Spleen (tissue), 11 donors: ENCODE measurements around the gene SETBP1. TPM values are rescaled to one million over a fixed set of nuclear protein-coding genes. Genes with fewer than 3 reads are reported as not detected.

Experiments
- DNase-seq: peaks from one replicate; pipeline ENCODE4 v3.0.0-alpha.2; 2020
- H3K27ac ChIP-seq, 8 donors: fragments of 200-600 bp; sonication (generic) in 7 of 8; 1 replicate in 4 of 8; 2 replicates in 4 of 8; pipeline versions ENCODE4 v1.5.0 to v1.8.0; 2016 to 2021; ENCODE audit warnings: inconsistent platforms in 4 of 8, mild to moderate bottlenecking in 4 of 8, moderate library complexity in 1 of 8
- H3K27me3 ChIP-seq, 7 donors: fragments of 200-600 bp; sonication (generic) in 6 of 7; replicated peaks in 1 of 7; 1 replicate in 4 of 7; 2 replicates in 3 of 7; pipeline versions ENCODE4 v1.5.0 to v1.8.0; 2016 to 2021; ENCODE audit warnings: inconsistent platforms in 3 of 7, mild to moderate bottlenecking in 1 of 7
- H3K36me3 ChIP-seq, 6 donors: fragments of 200-600 bp; sonication (generic) in 5 of 6; 1 replicate in 4 of 6; 2 replicates in 2 of 6; pipeline versions ENCODE4 v1.5.0 to v1.8.0; 2016 to 2021; ENCODE audit warnings: inconsistent platforms in 2 of 6
- H3K4me1 ChIP-seq, 6 donors: fragments of 200-600 bp; sonication (generic) in 5 of 6; 1 replicate in 3 of 6; 2 replicates in 3 of 6; pipeline versions ENCODE4 v1.5.0 to v1.8.0; 2016 to 2021; ENCODE audit warnings: inconsistent platforms in 3 of 6
- H3K4me3 ChIP-seq, 8 donors: fragments of 200-600 bp; sonication (generic) in 7 of 8; 1 replicate in 4 of 8; 2 replicates in 4 of 8; pipeline versions ENCODE4 v1.5.0 to v1.8.0; 2016 to 2021; ENCODE audit warnings: inconsistent platforms in 4 of 8, mild to moderate bottlenecking in 4 of 8, moderate library complexity in 2 of 8
- H3K9me3 ChIP-seq, 8 donors: fragments of 200-600 bp; sonication (generic) in 7 of 8; 1 replicate in 4 of 8; 2 replicates in 4 of 8; pipeline versions ENCODE4 v1.5.0 to v1.8.0; 2016 to 2021; ENCODE audit warnings: inconsistent platforms in 4 of 8
- POLR2A ChIP-seq, 3 donors: fragments of 450-650 bp; IDR thresholded peaks; one replicate each; pipeline ENCODE4 v1.5.1; 2017; ENCODE audit warnings: antibody characterized with exemption in 3 of 3, mild to moderate bottlenecking in 1 of 3
- POLR2AphosphoS5 ChIP-seq, 3 donors: sonication (generic); formaldehyde crosslinking; IDR thresholded peaks; one replicate each; pipeline ENCODE4 v1.5.1; 2017; ENCODE audit warnings: antibody characterized with exemption in 3 of 3
- WGBS, 5 donors: extraction: QIAGEN DNeasy Blood & Tissue Kit in 3 of 5; methylation state at CpG; one replicate each; pipeline versions ENCODE4 v1.1.5 to v1.1.7; 2013 to 2018; 5-methylcytosine and 5-hydroxymethylcytosine counted together
- intact Hi-C: fragments of 100-400 bp; cut with DNase I; formaldehyde crosslinking; loops from one replicate; pipeline ENCODE4 v1.15.0; 2023; ENCODE audit warnings: low total_unique reads
- polyA plus RNA-seq, 3 donors: library from polyadenylated mRNA; stranded (reverse); fragments of 200-250 nt; gene quantifications; one replicate each; pipeline ENCODE4 v1.2.1, GENCODE V29; 2013
- total RNA-seq, 7 donors: library from RNA; depleted of rRNA in 3 of 7; stranded (reverse); fragments of >200 nt in 3 of 7; fragmentation: NEBNext Ultra II Directional in 4 of 7; extraction: Animal tissue kit (Norgen Biotek cat#: 25700) in 4 of 7; gene quantifications; one replicate each; pipeline versions ENCODE4 v1.1.0 to v1.2.1, GENCODE V29; 2016 to 2021
- TF ChIP-seq, protein P1 (sequence below), 11 experiments: fragments of 200-600 bp in 7 of 11; fragments of 450-650 bp in 4 of 11; sonication (generic) in 4 of 11; IDR thresholded peaks in 8 of 11; conservative IDR thresholded peaks in 3 of 11; 1 replicate in 7 of 11; 2 replicates in 4 of 11; pipeline versions ENCODE4 v1.4.0 to v1.8.0; 2016 to 2021; ENCODE audit warnings: antibody characterized with exemption in 11 of 11, inconsistent platforms in 4 of 11, mild to moderate bottlenecking in 1 of 11
- donor health status: healthy with polysubstance abuse.
- donor health status: DM: no; HTN: no; CAD: no; lungs with moderate emphysema.
- donor health status: DM: no; HTN: no; CAD: no.
- donor health status: Bipolar disorder and iron deficiency.
- donor health status: healthy.
- donor health status: DM: no; HTN: no; CAD: no.
- donor health status: DM: yes; HTN: yes; CAD: no.

The SETBP1 gene
- total and polyA plus RNA-seq, 10 donors: 2.0 to 50.7 (median 33.1) TPM

DNA sequence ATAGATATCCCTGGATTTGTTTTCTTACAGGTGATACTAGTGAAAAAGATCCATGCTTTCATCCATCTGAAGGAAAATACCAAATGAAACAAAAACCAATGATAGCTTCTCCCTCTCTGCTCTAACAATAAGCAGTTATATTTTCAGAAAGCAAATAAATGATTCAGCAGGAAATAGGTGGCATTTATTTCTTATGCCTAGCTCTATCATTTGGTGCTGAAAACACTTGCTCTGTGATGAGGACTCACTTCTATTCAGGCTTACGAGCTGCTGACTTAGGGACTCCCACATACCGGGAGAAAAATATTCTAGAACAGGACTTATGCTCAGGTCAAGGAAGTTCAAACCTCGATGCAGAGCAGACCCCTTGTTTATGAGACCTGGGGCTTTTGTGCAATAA is 142.6 kb downstream of the SETBP1 start:
- Histone ChIP-seq H3K9me3 (no peaks in the 10 kb centered on the region), H3K27me3 (no peaks in the 10 kb centered on the region), H3K4me3 (no peak overlapping the region), H3K27ac (no peak overlapping the region), H3K36me3 (no peaks in the 10 kb centered on the region), H3K4me1 (peaks cover 0 to 56% (median 24%) of the 10 kb centered on the region in 6 donors)
- DNase-seq: no peak
- 39 to 68% (median 51%) methylated on average over 3 of the region's 3 CpGs for WGBS, 5 donors
- no peak for TF ChIP-seq POLR2AphosphoS5 (IDR thresholded peaks at IDR 0.05)
- TF ChIP-seq, protein P1, sequence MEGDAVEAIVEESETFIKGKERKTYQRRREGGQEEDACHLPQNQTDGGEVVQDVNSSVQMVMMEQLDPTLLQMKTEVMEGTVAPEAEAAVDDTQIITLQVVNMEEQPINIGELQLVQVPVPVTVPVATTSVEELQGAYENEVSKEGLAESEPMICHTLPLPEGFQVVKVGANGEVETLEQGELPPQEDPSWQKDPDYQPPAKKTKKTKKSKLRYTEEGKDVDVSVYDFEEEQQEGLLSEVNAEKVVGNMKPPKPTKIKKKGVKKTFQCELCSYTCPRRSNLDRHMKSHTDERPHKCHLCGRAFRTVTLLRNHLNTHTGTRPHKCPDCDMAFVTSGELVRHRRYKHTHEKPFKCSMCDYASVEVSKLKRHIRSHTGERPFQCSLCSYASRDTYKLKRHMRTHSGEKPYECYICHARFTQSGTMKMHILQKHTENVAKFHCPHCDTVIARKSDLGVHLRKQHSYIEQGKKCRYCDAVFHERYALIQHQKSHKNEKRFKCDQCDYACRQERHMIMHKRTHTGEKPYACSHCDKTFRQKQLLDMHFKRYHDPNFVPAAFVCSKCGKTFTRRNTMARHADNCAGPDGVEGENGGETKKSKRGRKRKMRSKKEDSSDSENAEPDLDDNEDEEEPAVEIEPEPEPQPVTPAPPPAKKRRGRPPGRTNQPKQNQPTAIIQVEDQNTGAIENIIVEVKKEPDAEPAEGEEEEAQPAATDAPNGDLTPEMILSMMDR (IDR thresholded peaks at IDR 0.05 in 8 of 11, conservative IDR thresholded peaks at IDR 0.05 in 3 of 11): no peak
- no peak for TF ChIP-seq POLR2A (IDR thresholded peaks at IDR 0.05)
- intact Hi-C loops: no loop called here

DNA sequence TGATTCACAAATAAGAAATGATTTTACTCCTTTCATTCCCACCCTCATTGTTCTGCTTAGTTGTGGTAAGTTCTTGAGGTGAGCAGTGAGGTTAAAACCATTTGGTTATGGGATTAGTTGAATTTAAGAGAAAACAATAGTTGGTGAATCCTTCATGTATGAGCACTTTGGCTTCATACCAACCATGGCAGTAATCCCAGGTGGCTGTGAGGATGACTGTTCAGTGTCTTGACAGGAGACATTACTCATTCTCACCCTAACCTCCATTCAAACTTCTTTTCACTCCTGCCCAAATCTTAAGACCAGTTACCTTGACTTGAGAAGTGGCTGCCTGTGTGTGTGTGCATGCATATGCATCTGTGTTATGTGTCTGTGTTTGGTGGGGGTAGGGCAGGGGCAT is 143.1 kb downstream of the SETBP1 start:
- H3K36me3 ChIP-seq: no peaks in the 10 kb centered on the region
- H3K27ac ChIP-seq: no peak overlapping the region
- H3K9me3 ChIP-seq: no peaks in the 10 kb centered on the region
- no peak for DNase-seq
- H3K4me3 ChIP-seq: no peak overlapping the region
- H3K4me1 ChIP-seq: peaks cover 0 to 51% (median 20%) of the 10 kb centered on the region in 6 donors
- intact Hi-C loops: no loop called here
- H3K27me3 ChIP-seq: no peaks in the 10 kb centered on the region
- TF ChIP-seq POLR2A (IDR thresholded peaks at IDR 0.05) (no peak), POLR2AphosphoS5 (IDR thresholded peaks at IDR 0.05) (no peak)
- TF ChIP-seq, protein P1 (IDR thresholded peaks at IDR 0.05 in 8 of 11, conservative IDR thresholded peaks at IDR 0.05 in 3 of 11): no peak

DNA sequence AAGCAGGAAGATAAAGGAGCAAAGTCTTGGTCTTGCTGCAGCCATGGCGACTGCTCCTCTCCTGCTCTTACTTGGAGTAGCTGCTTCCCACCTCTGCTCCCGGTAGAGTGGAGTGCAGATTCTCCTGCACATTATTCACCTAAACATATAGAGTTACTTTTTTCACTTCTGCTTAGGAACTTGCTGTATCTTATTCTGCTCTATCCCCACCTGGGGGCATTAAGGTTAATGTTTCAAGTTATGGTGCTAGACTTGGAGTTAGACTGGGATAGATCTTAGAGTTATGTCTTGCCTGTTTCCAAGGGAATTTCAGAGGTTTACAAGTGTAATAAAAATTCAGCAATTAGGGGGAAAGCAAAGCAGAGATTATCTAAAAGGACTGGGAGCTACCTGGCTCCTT is 144.2 kb downstream of the SETBP1 start:
- Histone ChIP-seq H3K27ac (no peak overlapping the region), H3K4me3 (no peak overlapping the region), H3K27me3 (no peaks in the 10 kb centered on the region), H3K9me3 (no peaks in the 10 kb centered on the region), H3K36me3 (no peaks in the 10 kb centered on the region), H3K4me1 (peaks cover 0 to 40% (median 17%) of the 10 kb centered on the region in 6 donors)
- WGBS, 5 donors: 51 to 71% (median 67%) methylated on average over 2 of the region's 2 CpGs
- TF ChIP-seq, protein P1 (IDR thresholded peaks at IDR 0.05 in 8 of 11, conservative IDR thresholded peaks at IDR 0.05 in 3 of 11): peak in 1 of 11 experiments; percentile 6
- no peak for TF ChIP-seq POLR2A (IDR thresholded peaks at IDR 0.05)
- intact Hi-C loops: no loop called here
- DNase-seq: no peak

DNA sequence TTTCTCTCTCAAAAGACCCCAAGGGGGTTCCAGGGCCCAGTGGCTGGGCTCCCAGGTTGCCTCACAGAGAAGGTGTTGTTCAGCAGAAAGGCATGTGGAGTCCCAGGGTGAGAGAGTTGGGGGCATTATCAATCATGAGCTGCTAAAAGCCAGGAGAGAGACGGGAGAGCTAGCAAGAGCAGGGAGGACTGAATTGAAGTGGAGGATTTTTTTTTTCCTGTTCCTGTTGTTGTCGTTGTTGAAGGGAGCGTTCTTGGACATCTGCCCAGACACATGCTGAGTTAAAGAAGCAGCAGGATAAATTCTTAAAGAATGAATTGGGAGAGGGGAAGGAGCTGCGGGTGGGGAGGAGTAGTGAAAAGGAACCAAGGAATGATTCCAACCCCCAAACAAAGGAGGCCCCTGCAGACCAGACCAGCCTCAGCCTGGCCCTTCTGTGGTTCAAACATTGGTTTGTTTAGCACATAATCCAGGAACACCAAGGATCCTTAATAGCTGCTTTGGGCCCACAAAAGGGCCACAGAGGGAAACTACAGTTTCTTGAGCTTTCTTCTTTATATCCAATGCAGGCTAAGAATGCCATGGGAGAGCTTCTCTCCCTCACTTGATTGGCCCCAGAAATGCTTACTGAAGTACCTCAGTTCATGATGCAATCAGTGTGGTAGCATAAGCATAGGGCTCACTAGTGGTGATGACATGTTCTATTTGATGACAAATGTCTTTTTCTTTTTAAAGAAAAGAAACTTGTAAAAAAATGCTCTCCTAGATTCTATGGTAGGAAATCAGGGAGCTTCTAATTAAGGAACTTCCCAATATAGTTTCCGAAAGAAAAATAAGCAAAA is 146.0 kb downstream of the SETBP1 start:
- Histone ChIP-seq H3K4me1 (peaks cover 0 to 47% (median 17%) of the 10 kb centered on the region in 6 donors), H3K4me3 (no peak overlapping the region), H3K27me3 (no peaks in the 10 kb centered on the region), H3K9me3 (no peaks in the 10 kb centered on the region), H3K27ac (peak overlapping the region in 6 of 8 donors; percentile 14 to 58 (median 30)), H3K36me3 (no peaks in the 10 kb centered on the region)
- intact Hi-C loops: no loop called here
- TF ChIP-seq POLR2AphosphoS5 (IDR thresholded peaks at IDR 0.05) (no peak), POLR2A (IDR thresholded peaks at IDR 0.05) (no peak)
- TF ChIP-seq, protein P1 (IDR thresholded peaks at IDR 0.05 in 8 of 11, conservative IDR thresholded peaks at IDR 0.05 in 3 of 11): no peak
- no peak for DNase-seq
- WGBS, 5 donors: 38 to 47% (median 43%) methylated on average over 5 of the region's 5 CpGs
